GM10248 (cell line): ENCODE data around the gene RTEL1.
"Not testable (repeated sequence)": the region's sequence is repeated elsewhere in the genome, so short reads cannot be mapped to it uniquely, and the experiment has no call there.

ENCODE experiments used
- CTCF ChIA-PET: fragments of 300-600 bp; sonication (Branson Sonifier 250); formaldehyde crosslinking; extraction: SDS; loops from one replicate; lab custom pipeline; 2021; ENCODE audit warnings: antibody characterized with exemption; lab: Yijun Ruan, JAX
- POLR2A ChIA-PET: fragments of 350-650 bp; sonication (Branson Sonifier 250); formaldehyde crosslinking; extraction: SDS; loops from one replicate; lab custom pipeline; 2020; ENCODE audit warnings: antibody characterized with exemption; lab: Yijun Ruan, JAX
- DNase-seq: peaks from one replicate; pipeline ENCODE4 v3.0.0; 2012; ENCODE audit errors: extremely low spot score
- CTCF ChIP-seq: IDR thresholded peaks from 2 replicates; pipeline ENCODE4 v1.5.1; 2012; ENCODE audit warnings: mild to moderate bottlenecking, low read depth; ENCODE audit errors: extremely low read depth, missing control alignments, control extremely low read depth

Gene RTEL1

GRCh38 chr20:63665708-63666107, 7.6 kb downstream of the RTEL1 start:
- ChIA-PET CTCF (interaction anchor here (0.8 to 1.9 kb wide), 4 partner anchors 42 to 392 kb away, joined by 3 to 5 read pairs (median 3); partner anchors contain the start of genes ARFRP1 and ZGPAT), POLR2A (no interaction called here)
- TF ChIP-seq CTCF = no peak
- DNase-seq = no peak

GRCh38 chr20:63667858-63668257, 9.7 kb downstream of the RTEL1 start:
- TF ChIP-seq CTCF = no peak

GRCh38 chr20:63668351-63668750, 10.2 kb downstream of the RTEL1 start:
- CTCF ChIA-PET = interaction anchor here (1.0 to 1.6 kb wide), 3 partner anchors 10 to 26 kb away, joined by 3 read pairs; partner anchors contain the start of gene RTEL1
- TF ChIP-seq CTCF = no peak
- no peak for DNase-seq
- POLR2A ChIA-PET = interaction anchor here (0.5 kb wide), 1 partner anchor 1168 kb away, joined by 3 read pairs; no protein-coding TSS in a partner anchor

More at GRCh38 chr20:63667858-63668257, 9.7 kb downstream of the RTEL1 start:
- DNase-seq = no peak
- CTCF ChIA-PET = interaction anchor here (1.0 to 1.6 kb wide), 3 partner anchors 10 to 26 kb away, joined by 3 read pairs; partner anchors contain the start of gene RTEL1
- POLR2A ChIA-PET = interaction anchor here (0.5 kb wide), 1 partner anchor 1168 kb away, joined by 3 read pairs; no protein-coding TSS in a partner anchor

- CTCF ChIA-PET = interaction anchor here (1.2 kb wide), 1 partner anchor 30 kb away, joined by 3 read pairs; no protein-coding TSS in a partner anchor
- DNase-seq, POLR2A ChIA-PET: not testable (repeated sequence)
Observed at GRCh38 chr20:63671695-63672094, 13.6 kb downstream of the RTEL1 start.

GRCh38 chr20:63672666-63673065, 14.6 kb downstream of the RTEL1 start:
- TF ChIP-seq CTCF = no peak
- no peak for DNase-seq
- POLR2A ChIA-PET = no interaction called here
- CTCF ChIA-PET = no interaction called here

GRCh38 chr20:63673951-63674350, 15.8 kb downstream of the RTEL1 start:
- ChIA-PET CTCF (no interaction called here), POLR2A (no interaction called here)
- TF ChIP-seq CTCF = no peak
- DNase-seq = no peak

- no peak for TF ChIP-seq CTCF
- CTCF ChIA-PET = interaction anchor here (1.0 kb wide), 1 partner anchor 11 kb away, joined by 3 read pairs; no protein-coding TSS in a partner anchor
- no peak for DNase-seq
- POLR2A ChIA-PET = no interaction called here
Observed at GRCh38 chr20:63675681-63676368, 17.7 kb downstream of the RTEL1 start.
